GM12891 (cell line): ENCODE measurements around the gene IRF2BP2.

Source experiments
- DNase-seq: peaks from one replicate; pipeline ENCODE4 v3.0.0; 2011; ENCODE audit warnings: low spot score; ENCODE audit not compliant: insufficient read length
- FAIRE-seq: peaks from 2 replicates; lab custom pipeline; 2011; peaks lifted over from hg19 to GRCh38; lab: Jason Lieb, UNC
- PAX5 ChIP-seq: IDR thresholded peaks from 2 replicates; pipeline ENCODE4 v1.6.1; 2011; ENCODE audit warnings: low read length, moderate library complexity, mild to moderate bottlenecking; ENCODE audit not compliant: insufficient read depth, severe bottlenecking
- POLR2A ChIP-seq: IDR thresholded peaks from 2 replicates; pipeline ENCODE4 v1.6.1; 2011; ENCODE audit warnings: low read depth, low read length, control low read depth
- POLR2AphosphoS5 ChIP-seq: IDR thresholded peaks from 2 replicates; pipeline ENCODE4 v1.6.1; 2011; ENCODE audit warnings: low read depth, low read length, control low read depth
- POU2F2 ChIP-seq: IDR thresholded peaks from 2 replicates; pipeline ENCODE4 v1.6.1; 2011; ENCODE audit warnings: low read depth, mild to moderate bottlenecking, control low read depth, low read length, moderate library complexity
- SPI1 ChIP-seq: IDR thresholded peaks from 2 replicates; pipeline ENCODE4 v1.6.1; 2011; ENCODE audit warnings: low read depth, low read length, control low read depth
- TAF1 ChIP-seq: IDR thresholded peaks from 2 replicates; pipeline ENCODE4 v1.6.1; 2011; ENCODE audit warnings: low read depth, low read length, control low read depth

Gene IRF2BP2

GRCh38 chr1:234561319-234561718 is 48.7 kb downstream of the IRF2BP2 start:
- TF ChIP-seq POU2F2 (no peak), POLR2AphosphoS5 (no peak), TAF1 (no peak), SPI1 (no peak), POLR2A (no peak), PAX5 (no peak)
- DNase-seq (no peak), FAIRE-seq (no peak)

- FAIRE-seq = no peak
- TF ChIP-seq SPI1 = no peak
- TF ChIP-seq POLR2AphosphoS5 = no peak
- no peak for TF ChIP-seq PAX5
- no peak for TF ChIP-seq POLR2A
- TF ChIP-seq TAF1 = no peak
- no peak for TF ChIP-seq POU2F2
- no peak for DNase-seq
Observed at GRCh38 chr1:234559902-234560676, 49.9 kb downstream of the IRF2BP2 start.

- no peak for DNase-seq
- TF ChIP-seq SPI1 (no peak), POLR2AphosphoS5 (no peak), POU2F2 (no peak), TAF1 (no peak), POLR2A (no peak), PAX5 (no peak)
- FAIRE-seq = no peak
Observed at GRCh38 chr1:234559152-234559901, 50.7 kb downstream of the IRF2BP2 start.

- FAIRE-seq (no peak), DNase-seq (no peak)
- TF ChIP-seq POLR2A (no peak), PAX5 (no peak), POU2F2 (no peak)
Observed at GRCh38 chr1:234558330-234558836, 51.6 kb downstream of the IRF2BP2 start.

GRCh38 chr1:234556245-234556943 is 53.6 kb downstream of the IRF2BP2 start:
- FAIRE-seq (no peak), DNase-seq (no peak)
- no peak for TF ChIP-seq POLR2A
- no peak for TF ChIP-seq TAF1
- TF ChIP-seq POU2F2 = no peak
- no peak for TF ChIP-seq PAX5
- no peak for TF ChIP-seq POLR2AphosphoS5
- TF ChIP-seq SPI1 = no peak

- FAIRE-seq (no peak), DNase-seq (no peak)
- TF ChIP-seq POLR2A (no peak), TAF1 (no peak), POLR2AphosphoS5 (no peak), POU2F2 (no peak), SPI1 (no peak), PAX5 (no peak)
Observed at GRCh38 chr1:234555390-234556024, 54.5 kb downstream of the IRF2BP2 start.

GRCh38 chr1:234554698-234555311 is 55.2 kb downstream of the IRF2BP2 start:
- FAIRE-seq (no peak), DNase-seq (no peak)
- no peak for TF ChIP-seq SPI1
- TF ChIP-seq POLR2A = no peak
- no peak for TF ChIP-seq POLR2AphosphoS5
- no peak for TF ChIP-seq PAX5
- no peak for TF ChIP-seq TAF1
- no peak for TF ChIP-seq POU2F2
